ENCODE results near the gene NDUFS6.
"Not testable (repeated sequence)": the region's sequence is repeated elsewhere in the genome, so short reads cannot be mapped to it uniquely, and the experiment has no call there.

Gene NDUFS6

GRCh38 chr5:1782385-1783215 is 18.6 kb upstream of the NDUFS6 start:
- Mint-ChIP-seq H3K9me3 (no peaks in the 10 kb centered on the region), H3K27ac (peak overlapping the region in 1 of 2 donors; percentile 91), H3K27me3 (peaks cover 12 to 22% of the 10 kb centered on the region in 2 donors), H3K36me3 (ENCODE audit: insufficient read depth) (no peaks in the 10 kb centered on the region), H3K4me3 (no peak overlapping the region), H3K4me1 (ENCODE audit: low read depth in 2 of 2) (peaks cover 4 to 12% of the 10 kb centered on the region in 2 donors)
- DNase-seq = no peak
- ATAC-seq (replicated peaks) = no peak

DNA sequence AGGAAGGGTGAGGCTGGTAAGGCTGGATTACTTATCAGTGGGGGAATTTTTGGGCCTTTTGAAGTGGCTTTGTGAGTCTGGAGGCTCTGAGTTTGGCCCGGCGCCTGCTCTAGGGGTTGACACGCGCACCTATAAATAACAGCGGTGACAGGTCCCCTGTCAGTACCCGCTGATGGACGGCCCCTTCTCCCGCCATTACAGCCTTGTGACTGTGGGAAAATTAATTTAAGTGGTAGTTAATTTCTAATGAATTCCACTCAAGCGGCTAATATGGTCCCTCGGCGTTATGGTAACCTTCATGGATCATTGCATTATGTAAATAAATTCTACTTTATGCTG is 18.0 kb upstream of the NDUFS6 start:
- H3K27me3 Mint-ChIP-seq = peaks cover 9 to 18% of the 10 kb centered on the region in 2 donors
- no peak for DNase-seq
- no peak overlapping the region for H3K27ac Mint-ChIP-seq
- ATAC-seq (replicated peaks) = no peak
- H3K4me1 Mint-ChIP-seq (ENCODE audit: low read depth in 2 of 2) = peaks cover 9 to 12% of the 10 kb centered on the region in 2 donors
- H3K9me3 Mint-ChIP-seq = no peaks in the 10 kb centered on the region
- H3K36me3 Mint-ChIP-seq (ENCODE audit: insufficient read depth) = no peaks in the 10 kb centered on the region
- H3K4me3 Mint-ChIP-seq = no peak overlapping the region

DNA sequence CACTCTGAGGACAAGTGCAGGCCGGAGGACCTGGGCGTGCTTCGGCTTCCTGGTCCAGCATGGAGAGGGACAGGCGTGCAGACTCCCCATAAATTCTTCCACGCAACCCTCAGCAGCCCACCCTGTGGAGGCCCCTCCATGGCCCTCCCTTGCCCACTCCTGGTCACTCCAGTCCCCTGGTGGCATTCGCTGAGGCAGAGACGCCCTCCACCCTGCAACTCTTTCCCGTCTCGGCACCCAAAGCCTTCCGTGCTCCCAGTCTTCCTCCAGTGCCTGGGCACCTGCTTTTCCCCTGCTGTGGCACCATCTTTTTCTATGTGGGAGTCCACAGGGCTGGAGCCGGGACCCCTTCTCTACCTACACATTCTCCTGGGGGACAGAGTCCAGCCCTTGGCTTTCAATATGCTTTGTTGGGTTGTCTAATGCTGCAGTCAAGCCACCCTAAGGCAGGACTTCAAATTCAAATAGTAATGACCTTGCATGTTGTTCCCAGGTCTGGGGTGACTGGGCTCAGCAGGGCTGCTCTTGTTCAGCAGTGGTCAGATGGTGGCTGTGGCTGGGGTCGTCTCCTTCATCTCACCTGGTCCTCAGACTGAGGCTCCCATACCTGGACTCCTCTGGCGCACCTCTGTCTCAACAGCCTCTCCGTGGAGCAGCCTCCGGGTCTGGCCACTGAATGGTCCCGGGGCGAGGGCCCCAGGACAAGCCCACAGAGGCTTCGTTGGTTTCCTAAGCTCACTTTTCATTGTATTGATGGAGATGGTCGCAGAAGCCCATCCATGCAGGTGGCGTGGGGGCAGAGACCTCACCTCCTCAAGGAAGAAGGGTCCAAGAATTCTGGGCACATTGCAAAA is 16.8 kb upstream of the NDUFS6 start:
- H3K9me3 Mint-ChIP-seq = no peaks in the 10 kb centered on the region

DNA sequence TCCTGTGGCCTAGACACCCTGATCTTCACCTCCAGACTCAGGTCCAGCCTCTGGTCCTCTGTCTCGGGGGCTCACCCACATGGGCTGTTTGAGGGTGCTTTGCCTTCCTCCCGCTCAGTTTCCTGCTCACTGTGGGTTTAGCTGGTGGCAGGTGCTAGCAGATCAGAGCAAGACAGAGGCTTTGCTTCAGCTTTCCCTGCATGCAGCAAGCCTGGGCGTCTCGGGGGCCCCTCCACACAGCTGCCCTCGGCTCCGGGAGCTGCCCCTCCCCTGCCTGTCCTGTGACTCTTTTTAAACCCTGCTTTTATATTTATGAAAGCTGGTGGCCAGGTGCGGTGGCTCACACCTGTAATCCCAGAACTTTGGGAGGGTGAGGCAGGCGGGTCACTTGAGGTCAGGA is 16.1 kb upstream of the NDUFS6 start:
- Mint-ChIP-seq H3K9me3 (no peaks in the 10 kb centered on the region), H3K27me3 (peaks cover 9 to 12% of the 10 kb centered on the region in 2 donors), H3K36me3 (ENCODE audit: insufficient read depth) (no peaks in the 10 kb centered on the region), H3K4me1 (ENCODE audit: low read depth in 2 of 2) (peaks cover 9 to 16% of the 10 kb centered on the region in 2 donors), H3K27ac (no peak overlapping the region), H3K4me3 (no peak overlapping the region)
- DNase-seq = no peak
- peak; percentile 44 for ATAC-seq (replicated peaks)

More for the DNA sequence above, 16.8 kb upstream of the NDUFS6 start:
- peaks cover 9 to 12% of the 10 kb centered on the region in 2 donors for H3K27me3 Mint-ChIP-seq
- no peaks in the 10 kb centered on the region for H3K36me3 Mint-ChIP-seq (ENCODE audit: insufficient read depth)
- H3K4me1 Mint-ChIP-seq (ENCODE audit: low read depth in 2 of 2) = peaks cover 9 to 12% of the 10 kb centered on the region in 2 donors
- peak overlapping the region in 1 of 2 donors; percentile 12 for H3K4me3 Mint-ChIP-seq
- no peak for DNase-seq
- H3K27ac Mint-ChIP-seq = no peak overlapping the region
- ATAC-seq (replicated peaks) = no peak

DNA sequence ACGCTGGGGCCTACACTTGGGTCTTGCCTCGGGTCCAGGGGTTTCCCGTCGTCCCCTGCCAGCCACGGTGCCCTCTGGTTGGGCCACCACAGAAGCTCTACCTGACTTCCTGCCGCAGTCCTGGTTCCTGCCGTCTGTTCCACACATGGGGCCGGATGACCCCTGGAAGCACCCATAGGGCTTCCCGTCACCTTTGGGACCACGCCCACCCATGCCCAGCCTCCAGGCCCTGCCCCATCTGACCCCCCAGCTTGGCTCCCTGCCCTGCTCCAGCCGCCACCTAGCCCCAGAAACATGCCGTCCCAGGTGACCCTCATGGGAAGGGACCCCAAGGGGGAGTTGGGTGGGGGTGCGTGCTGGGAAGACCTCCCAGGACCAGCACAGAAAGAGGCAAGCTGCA is 15.2 kb upstream of the NDUFS6 start:
- Mint-ChIP-seq H3K4me1 (ENCODE audit: low read depth in 2 of 2) (peaks cover 12 to 18% of the 10 kb centered on the region in 2 donors), H3K27ac (peak overlapping the region in 1 of 2 donors; percentile 41)
- no peak for ATAC-seq (replicated peaks)

GRCh38 chr5:1786621-1787471 is 14.4 kb upstream of the NDUFS6 start:
- H3K4me1 Mint-ChIP-seq (ENCODE audit: low read depth in 2 of 2) = peaks cover 16 to 26% of the 10 kb centered on the region in 2 donors
- no peaks in the 10 kb centered on the region for H3K9me3 Mint-ChIP-seq
- no peak overlapping the region for H3K4me3 Mint-ChIP-seq

More for the DNA sequence above, 15.2 kb upstream of the NDUFS6 start:
- no peak for DNase-seq
- H3K9me3 Mint-ChIP-seq = no peaks in the 10 kb centered on the region
- no peaks in the 10 kb centered on the region for H3K36me3 Mint-ChIP-seq (ENCODE audit: insufficient read depth)
- no peak overlapping the region for H3K4me3 Mint-ChIP-seq
- peaks cover 9 to 12% of the 10 kb centered on the region in 2 donors for H3K27me3 Mint-ChIP-seq

DNA sequence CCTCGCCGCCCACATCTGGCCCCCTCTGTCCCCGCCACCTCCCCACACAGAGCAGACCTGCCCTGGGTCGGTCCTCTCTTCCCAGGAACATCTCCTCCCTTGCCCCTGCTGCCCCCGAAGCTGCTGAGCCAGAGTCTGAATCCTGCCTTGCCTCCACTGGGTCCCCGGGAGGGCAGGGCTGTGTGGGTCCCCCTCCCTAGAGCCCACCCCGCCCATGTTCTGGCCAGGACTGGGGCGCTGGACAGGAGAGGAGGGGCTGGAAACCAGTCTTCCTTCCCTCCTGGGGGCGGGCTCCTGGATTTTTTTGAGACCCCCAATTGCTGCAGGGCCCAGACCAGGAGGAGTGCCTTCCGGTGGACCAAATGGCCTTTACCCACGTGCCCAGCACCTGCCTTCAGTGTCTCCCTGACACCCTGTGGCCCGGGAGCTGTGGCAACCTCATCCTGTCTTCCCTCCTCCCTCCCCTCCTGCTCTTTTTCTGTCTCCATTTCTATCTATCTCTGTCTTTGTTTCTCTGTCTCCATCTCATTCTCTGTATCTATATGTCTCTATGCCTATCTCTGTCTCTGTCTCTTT is 13.6 kb upstream of the NDUFS6 start:
- DNase-seq (no peak), ATAC-seq (replicated peaks) (no peak)
- Mint-ChIP-seq H3K4me1 (ENCODE audit: low read depth in 2 of 2) (peaks cover 24 to 32% of the 10 kb centered on the region in 2 donors), H3K36me3 (ENCODE audit: insufficient read depth) (peaks cover 1% of the 10 kb centered on the region), H3K4me3 (no peak overlapping the region), H3K27ac (peak overlapping the region in 1 of 2 donors; percentile 29), H3K9me3 (no peaks in the 10 kb centered on the region), H3K27me3 (peaks cover 9 to 12% of the 10 kb centered on the region in 2 donors)

More at GRCh38 chr5:1786621-1787471, 14.4 kb upstream of the NDUFS6 start:
- DNase-seq (no peak), ATAC-seq (replicated peaks) (no peak)
- Mint-ChIP-seq H3K36me3 (ENCODE audit: insufficient read depth) (no peaks in the 10 kb centered on the region), H3K27ac (peak overlapping the region in 1 of 2 donors; percentile 29), H3K27me3 (peaks cover 9 to 12% of the 10 kb centered on the region in 2 donors)

DNA sequence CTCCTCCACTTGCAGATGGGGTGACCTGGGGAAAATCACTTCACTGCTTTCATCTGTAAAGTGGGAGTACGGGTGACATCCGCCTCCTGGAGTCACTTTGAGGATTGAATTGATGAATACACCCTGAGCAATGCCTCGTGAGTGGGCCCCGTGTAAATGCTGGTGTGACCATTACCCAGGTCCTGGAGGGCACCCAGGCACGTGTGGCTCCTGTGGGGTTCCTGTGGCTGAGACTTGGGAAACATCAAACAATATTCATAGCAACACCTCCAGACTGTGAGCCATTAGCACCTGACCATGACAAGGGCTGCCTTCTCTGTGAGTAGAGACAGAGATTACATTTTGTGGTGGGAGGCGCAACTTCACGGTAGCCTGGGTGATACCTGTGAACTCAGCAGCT is 13.0 kb upstream of the NDUFS6 start:
- H3K4me3 Mint-ChIP-seq = no peak overlapping the region
- H3K27ac Mint-ChIP-seq = peak overlapping the region; percentile 29 to 47
- peaks cover 30 to 38% of the 10 kb centered on the region in 2 donors for H3K4me1 Mint-ChIP-seq (ENCODE audit: low read depth in 2 of 2)
- ATAC-seq (replicated peaks) = no peak
- no peaks in the 10 kb centered on the region for H3K9me3 Mint-ChIP-seq
- no peak for DNase-seq
- peaks cover 8% of the 10 kb centered on the region for H3K36me3 Mint-ChIP-seq (ENCODE audit: insufficient read depth)
- peaks cover 9 to 12% of the 10 kb centered on the region in 2 donors for H3K27me3 Mint-ChIP-seq

- peaks cover 12% of the 10 kb centered on the region for H3K36me3 Mint-ChIP-seq (ENCODE audit: insufficient read depth)
- peaks cover 9 to 12% of the 10 kb centered on the region in 2 donors for H3K27me3 Mint-ChIP-seq
- H3K4me1 Mint-ChIP-seq (ENCODE audit: low read depth in 2 of 2) = peaks cover 32 to 44% of the 10 kb centered on the region in 2 donors
- no peak overlapping the region for H3K4me3 Mint-ChIP-seq
- DNase-seq = no peak
- ATAC-seq (replicated peaks) = no peak
- no peaks in the 10 kb centered on the region for H3K9me3 Mint-ChIP-seq
- H3K27ac Mint-ChIP-seq = peak overlapping the region in 1 of 2 donors; percentile 47
Observed at GRCh38 chr5:1788828-1789227, 12.4 kb upstream of the NDUFS6 start.

GRCh38 chr5:1789438-1789833 is 11.8 kb upstream of the NDUFS6 start:
- Mint-ChIP-seq H3K4me3 (peak overlapping the region in 1 of 2 donors; percentile 23), H3K4me1 (ENCODE audit: low read depth in 2 of 2) (peaks cover 29 to 42% of the 10 kb centered on the region in 2 donors), H3K27ac (peak overlapping the region; percentile 69 to 98), H3K36me3 (ENCODE audit: insufficient read depth) (peaks cover 12% of the 10 kb centered on the region)
- not testable (repeated sequence) for ATAC-seq (replicated peaks); H3K27me3 Mint-ChIP-seq; DNase-seq; H3K9me3 Mint-ChIP-seq

- Mint-ChIP-seq H3K9me3 (no peaks in the 10 kb centered on the region), H3K36me3 (ENCODE audit: insufficient read depth) (peaks cover 12% of the 10 kb centered on the region), H3K4me1 (ENCODE audit: low read depth in 2 of 2) (peaks cover 33 to 39% of the 10 kb centered on the region in 2 donors), H3K27me3 (peaks cover 0 to under 1% of the 10 kb centered on the region in 2 donors), H3K4me3 (peak overlapping the region in 1 of 2 donors; percentile 23), H3K27ac (peak overlapping the region; percentile 69 to 98)
- DNase-seq (no peak), ATAC-seq (replicated peaks) (no peak)
Observed at GRCh38 chr5:1789834-1790471, 11.3 kb upstream of the NDUFS6 start.

GRCh38 chr5:1791176-1791575 is 10.0 kb upstream of the NDUFS6 start:
- ATAC-seq (replicated peaks) (no peak), DNase-seq (no peak)
- Mint-ChIP-seq H3K4me1 (ENCODE audit: low read depth in 2 of 2) (peaks cover 38 to 39% of the 10 kb centered on the region in 2 donors), H3K36me3 (ENCODE audit: insufficient read depth) (peaks cover 19% of the 10 kb centered on the region), H3K4me3 (peak overlapping the region in 1 of 2 donors; percentile 29), H3K27ac (peak overlapping the region; percentile 89 to 98), H3K9me3 (no peaks in the 10 kb centered on the region), H3K27me3 (no peaks in the 10 kb centered on the region)

Measured in effector memory CD8-positive, alpha-beta T cell (primary cell).